ENCODE results near the gene TMEM98. TPM values are rescaled to one million over a fixed set of nuclear protein-coding genes. Genes with fewer than 3 reads are reported as not detected.
"Not testable (repeated sequence)": the region's sequence is repeated elsewhere in the genome, so short reads cannot be mapped to it uniquely, and the experiment has no call there.

Gene TMEM98
- total RNA-seq, 1 donor from 2014 or later: 97.6 TPM

DNA sequence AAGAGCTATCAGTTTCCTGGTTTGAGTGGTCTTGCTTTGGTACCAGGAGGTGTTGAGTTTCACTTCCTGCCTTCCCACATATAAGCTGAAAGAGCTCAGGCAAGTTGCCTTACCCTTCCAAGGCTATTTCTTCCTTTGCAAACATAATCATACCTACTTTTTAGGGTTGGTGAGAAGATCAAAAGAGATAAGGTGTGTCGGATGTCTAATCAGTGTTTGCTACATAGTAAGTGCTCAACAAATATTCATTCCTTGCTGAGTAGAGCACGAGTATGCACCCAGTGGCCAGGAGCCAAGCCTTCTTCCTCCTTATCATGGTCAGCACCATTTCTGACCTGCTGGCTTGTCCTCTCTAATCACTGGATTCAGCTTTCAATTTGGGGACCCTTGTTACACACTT lies 12.7 kb upstream of the TMEM98 start:
- H3K9me3 Mint-ChIP-seq (ENCODE audit: unreplicated experiment): no peaks in the 10 kb centered on the region
- H3K4me3 Mint-ChIP-seq (ENCODE audit: unreplicated experiment): no peak overlapping the region
- TF ChIP-seq, protein P1, sequence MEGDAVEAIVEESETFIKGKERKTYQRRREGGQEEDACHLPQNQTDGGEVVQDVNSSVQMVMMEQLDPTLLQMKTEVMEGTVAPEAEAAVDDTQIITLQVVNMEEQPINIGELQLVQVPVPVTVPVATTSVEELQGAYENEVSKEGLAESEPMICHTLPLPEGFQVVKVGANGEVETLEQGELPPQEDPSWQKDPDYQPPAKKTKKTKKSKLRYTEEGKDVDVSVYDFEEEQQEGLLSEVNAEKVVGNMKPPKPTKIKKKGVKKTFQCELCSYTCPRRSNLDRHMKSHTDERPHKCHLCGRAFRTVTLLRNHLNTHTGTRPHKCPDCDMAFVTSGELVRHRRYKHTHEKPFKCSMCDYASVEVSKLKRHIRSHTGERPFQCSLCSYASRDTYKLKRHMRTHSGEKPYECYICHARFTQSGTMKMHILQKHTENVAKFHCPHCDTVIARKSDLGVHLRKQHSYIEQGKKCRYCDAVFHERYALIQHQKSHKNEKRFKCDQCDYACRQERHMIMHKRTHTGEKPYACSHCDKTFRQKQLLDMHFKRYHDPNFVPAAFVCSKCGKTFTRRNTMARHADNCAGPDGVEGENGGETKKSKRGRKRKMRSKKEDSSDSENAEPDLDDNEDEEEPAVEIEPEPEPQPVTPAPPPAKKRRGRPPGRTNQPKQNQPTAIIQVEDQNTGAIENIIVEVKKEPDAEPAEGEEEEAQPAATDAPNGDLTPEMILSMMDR (IDR thresholded peaks at IDR 0.05): no peak
- H3K36me3 Mint-ChIP-seq (ENCODE audit: unreplicated experiment): no peaks in the 10 kb centered on the region
- DNase-seq (ENCODE audit: extremely low spot score, unreplicated experiment): no peak
- peaks cover 7% of the 10 kb centered on the region for H3K4me1 Mint-ChIP-seq (ENCODE audit: unreplicated experiment)
- H3K27ac Mint-ChIP-seq (ENCODE audit: unreplicated experiment): no peak overlapping the region
- peaks cover 11% of the 10 kb centered on the region for H3K27me3 Mint-ChIP-seq (ENCODE audit: unreplicated experiment)

DNA sequence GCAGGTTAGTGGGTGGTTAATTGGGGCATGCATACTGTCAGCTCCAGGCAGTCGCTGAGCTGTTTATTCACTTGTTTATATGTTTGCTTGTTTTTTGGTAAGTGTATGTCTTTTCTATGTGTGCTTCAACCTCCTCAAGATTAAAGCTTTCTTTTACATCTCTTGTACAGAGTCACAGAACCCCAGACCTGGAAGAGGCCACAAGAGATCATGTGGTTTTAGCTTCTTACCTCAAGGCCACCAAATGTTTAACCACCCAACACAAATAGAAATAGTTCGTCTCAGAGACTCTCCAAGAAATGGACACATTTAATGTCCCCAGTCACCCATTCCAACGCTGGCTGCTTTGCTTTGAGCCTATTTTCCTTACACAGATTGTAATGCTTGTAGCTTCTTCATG lies 11.8 kb upstream of the TMEM98 start:
- H3K27me3 Mint-ChIP-seq (ENCODE audit: unreplicated experiment): peaks cover 11% of the 10 kb centered on the region
- no peaks in the 10 kb centered on the region for H3K36me3 Mint-ChIP-seq (ENCODE audit: unreplicated experiment)
- DNase-seq (ENCODE audit: extremely low spot score, unreplicated experiment): no peak
- no peak overlapping the region for H3K27ac Mint-ChIP-seq (ENCODE audit: unreplicated experiment)
- no peak overlapping the region for H3K4me3 Mint-ChIP-seq (ENCODE audit: unreplicated experiment)
- H3K4me1 Mint-ChIP-seq (ENCODE audit: unreplicated experiment): peaks cover 7% of the 10 kb centered on the region
- no peaks in the 10 kb centered on the region for H3K9me3 Mint-ChIP-seq (ENCODE audit: unreplicated experiment)
- TF ChIP-seq, protein P1 (IDR thresholded peaks at IDR 0.05): no peak

GRCh38 chr17:32917081-32917480 lies 10.9 kb upstream of the TMEM98 start:
- H3K27ac Mint-ChIP-seq (ENCODE audit: unreplicated experiment): no peak overlapping the region
- peaks cover 6% of the 10 kb centered on the region for H3K4me1 Mint-ChIP-seq (ENCODE audit: unreplicated experiment)
- peaks cover 11% of the 10 kb centered on the region for H3K27me3 Mint-ChIP-seq (ENCODE audit: unreplicated experiment)
- TF ChIP-seq, protein P1 (IDR thresholded peaks at IDR 0.05): no peak
- H3K36me3 Mint-ChIP-seq (ENCODE audit: unreplicated experiment): no peaks in the 10 kb centered on the region
- no peak overlapping the region for H3K4me3 Mint-ChIP-seq (ENCODE audit: unreplicated experiment)
- DNase-seq (ENCODE audit: extremely low spot score, unreplicated experiment): no peak
- no peaks in the 10 kb centered on the region for H3K9me3 Mint-ChIP-seq (ENCODE audit: unreplicated experiment)

DNA sequence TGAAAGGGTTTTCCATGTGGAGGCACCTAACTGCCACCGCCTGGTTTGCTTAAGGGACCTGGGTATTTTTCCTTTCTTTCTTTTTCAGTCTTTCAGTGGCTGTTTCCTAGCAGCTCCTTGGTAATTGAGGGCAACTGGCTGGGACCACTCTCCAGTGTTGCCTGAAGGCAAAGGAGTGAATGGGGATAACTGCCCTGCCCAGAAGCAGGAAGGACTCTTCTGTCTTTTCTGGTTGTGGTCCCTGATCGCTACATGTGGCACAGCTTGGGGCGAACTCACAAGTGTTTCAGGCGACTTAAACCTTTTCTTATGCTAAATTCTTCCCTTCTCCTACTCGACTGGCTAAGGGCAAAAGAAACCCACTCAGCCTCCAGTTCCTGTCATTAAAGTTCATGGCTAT lies 10.1 kb upstream of the TMEM98 start:
- Mint-ChIP-seq H3K27ac (ENCODE audit: unreplicated experiment) (no peak overlapping the region), H3K9me3 (ENCODE audit: unreplicated experiment) (no peaks in the 10 kb centered on the region), H3K36me3 (ENCODE audit: unreplicated experiment) (no peaks in the 10 kb centered on the region), H3K4me1 (ENCODE audit: unreplicated experiment) (no peaks in the 10 kb centered on the region), H3K27me3 (ENCODE audit: unreplicated experiment) (peaks cover 11% of the 10 kb centered on the region), H3K4me3 (ENCODE audit: unreplicated experiment) (no peak overlapping the region)
- TF ChIP-seq, protein P1 (IDR thresholded peaks at IDR 0.05): no peak
- no peak for DNase-seq (ENCODE audit: extremely low spot score, unreplicated experiment)

GRCh38 chr17:32919876-32920275 lies 8.1 kb upstream of the TMEM98 start:
- not testable (repeated sequence) for H3K4me1 Mint-ChIP-seq (ENCODE audit: unreplicated experiment); H3K9me3 Mint-ChIP-seq (ENCODE audit: unreplicated experiment); H3K27ac Mint-ChIP-seq (ENCODE audit: unreplicated experiment); H3K4me3 Mint-ChIP-seq (ENCODE audit: unreplicated experiment); H3K36me3 Mint-ChIP-seq (ENCODE audit: unreplicated experiment); DNase-seq (ENCODE audit: extremely low spot score, unreplicated experiment)
- peaks cover 11% of the 10 kb centered on the region for H3K27me3 Mint-ChIP-seq (ENCODE audit: unreplicated experiment)

- Mint-ChIP-seq H3K4me3 (ENCODE audit: unreplicated experiment) (no peak overlapping the region), H3K9me3 (ENCODE audit: unreplicated experiment) (no peaks in the 10 kb centered on the region)
Measured at GRCh38 chr17:32920293-32920692, 7.7 kb upstream of the TMEM98 start.

More at GRCh38 chr17:32920293-32920692, 7.7 kb upstream of the TMEM98 start:
- no peak for DNase-seq (ENCODE audit: extremely low spot score, unreplicated experiment)
- peaks cover 8% of the 10 kb centered on the region for H3K27me3 Mint-ChIP-seq (ENCODE audit: unreplicated experiment)
- no peaks in the 10 kb centered on the region for H3K36me3 Mint-ChIP-seq (ENCODE audit: unreplicated experiment)
- H3K27ac Mint-ChIP-seq (ENCODE audit: unreplicated experiment): no peak overlapping the region
- H3K4me1 Mint-ChIP-seq (ENCODE audit: unreplicated experiment): no peaks in the 10 kb centered on the region
- TF ChIP-seq, protein P1 (IDR thresholded peaks at IDR 0.05): no peak

Measured in osteocyte (in vitro differentiated cells).